ENCODE measurements around the gene SOX30. TPM values are rescaled to one million over a fixed set of nuclear protein-coding genes. Genes with fewer than 3 reads are reported as not detected.
A peak's percentile ranks its signal among the peaks of the same experiment; 100 is the strongest.
"Not testable (repeated sequence)": the region's sequence is repeated elsewhere in the genome, so short reads cannot be mapped to it uniquely, and the experiment has no call there.

The SOX30 gene
- total RNA-seq = not detected

DNA sequence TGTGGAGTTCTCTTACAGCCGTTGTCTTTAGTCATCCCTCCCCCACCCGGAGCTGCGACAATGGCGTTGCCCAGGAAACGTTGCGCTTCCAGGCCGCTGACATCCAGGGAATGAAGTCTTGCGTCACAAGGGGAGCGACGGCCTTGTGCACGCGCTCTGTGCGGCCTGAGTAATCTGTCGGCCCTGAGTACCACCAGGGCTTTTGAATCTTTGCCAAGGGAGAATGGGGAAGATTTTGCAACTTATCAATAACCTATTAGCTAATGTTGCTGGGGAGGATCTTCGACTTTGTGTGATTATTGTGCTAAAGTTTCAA is at the start of gene SOX30:
Gene SOX30 (minus strand): TSS at position 62 of the 316 bp plus-strand sequence. CDS start 360 bp downstream, outside the sequence.
- ATAC-seq = no peak

DNA sequence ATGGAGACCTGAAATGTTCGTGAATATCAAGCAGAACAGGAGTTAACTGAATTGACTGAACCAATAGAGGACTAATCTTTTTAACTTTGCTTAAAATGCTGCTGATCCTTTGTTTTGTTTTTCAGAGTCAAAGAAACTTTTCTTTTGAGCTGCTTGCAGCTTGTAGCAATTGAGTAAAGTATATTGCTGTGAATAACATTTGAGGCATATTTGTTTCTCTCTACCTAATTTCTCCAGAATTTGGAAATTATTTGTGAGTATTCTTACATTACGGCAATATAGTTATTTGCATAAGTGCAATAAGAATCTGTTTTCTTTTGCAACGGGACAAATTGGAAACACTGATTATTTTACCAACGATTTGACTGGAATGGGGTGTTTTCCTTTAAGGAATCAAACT is 46.4 kb upstream of the SOX30 start:
- not testable (repeated sequence) for ATAC-seq

DNA sequence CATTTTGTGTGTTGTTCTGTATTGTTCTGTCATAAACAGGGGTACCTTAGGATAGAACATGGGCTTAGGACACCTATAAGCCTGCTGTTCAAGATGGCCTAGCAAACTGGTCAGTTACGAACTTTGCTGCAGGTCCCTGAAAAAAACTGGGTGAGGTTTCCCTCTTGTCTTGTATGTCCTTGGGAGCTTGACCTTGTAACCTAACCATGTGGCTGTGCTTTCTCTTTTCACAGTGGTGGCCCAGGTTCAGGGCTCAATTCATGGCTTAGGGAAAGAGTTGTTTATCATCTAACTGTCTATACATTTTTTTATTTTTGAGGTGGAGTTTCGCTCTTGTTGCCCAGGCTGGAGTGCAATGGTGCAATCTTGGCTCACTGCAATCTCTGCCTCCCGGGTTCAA is 43.9 kb upstream of the SOX30 start:
- not testable (repeated sequence) for ATAC-seq

DNA sequence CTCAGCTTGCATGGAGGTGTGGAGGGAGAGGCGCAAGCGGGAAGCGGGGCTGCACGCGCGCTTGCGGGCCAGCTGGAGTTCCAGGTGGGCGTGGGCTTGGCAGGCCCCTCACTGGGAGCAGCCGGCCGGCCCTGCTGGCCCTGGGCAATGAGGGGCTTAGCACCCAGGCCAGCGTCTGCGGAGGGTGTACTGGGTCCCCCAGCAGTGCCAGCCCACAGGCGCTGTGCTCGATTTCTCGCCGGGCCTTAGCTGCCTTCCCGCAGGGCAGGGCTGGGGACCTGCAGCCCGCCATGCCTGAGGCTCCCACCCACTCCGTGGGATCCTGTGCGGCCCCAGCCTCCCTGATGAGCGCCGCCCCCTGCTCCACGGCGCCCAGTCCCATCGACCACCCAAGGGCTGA is 41.6 kb upstream of the SOX30 start:
- not testable (repeated sequence) for ATAC-seq

DNA sequence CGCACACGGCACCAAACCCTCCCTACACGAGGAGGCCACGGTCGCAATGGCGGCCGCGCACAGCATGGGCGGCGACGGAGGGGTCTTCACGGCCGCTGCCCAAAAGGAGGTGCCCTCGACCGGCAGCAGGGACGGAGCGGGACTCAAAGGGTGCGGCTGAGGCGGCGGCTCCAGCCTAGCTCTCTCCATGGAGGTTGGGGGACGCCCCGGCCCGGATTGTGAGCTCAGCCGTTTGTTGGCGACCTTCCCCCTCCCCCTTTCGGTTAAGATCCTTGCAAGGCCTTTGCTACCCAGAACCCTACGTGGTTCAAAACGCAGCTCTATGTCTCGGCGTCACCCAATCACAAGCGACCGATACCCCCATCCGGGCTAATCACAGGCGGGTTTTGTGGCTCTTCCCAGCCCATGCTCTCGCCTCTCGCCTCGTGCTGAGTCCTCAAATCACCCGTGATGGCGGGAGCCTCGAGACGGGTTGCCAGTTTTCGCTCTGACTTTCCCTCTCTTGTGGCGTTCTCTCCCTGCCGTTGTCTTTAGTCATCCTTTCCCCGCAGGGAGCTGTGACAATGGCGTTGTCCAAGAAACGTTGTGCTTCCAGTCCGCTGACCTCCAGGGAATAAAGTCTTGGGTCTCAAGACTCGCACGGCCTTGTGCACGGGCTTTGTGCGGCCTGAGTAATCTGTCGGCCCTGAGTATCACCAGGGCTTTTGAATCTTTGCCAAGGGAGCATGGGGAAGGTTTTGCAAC is 38.6 kb upstream of the SOX30 start:
- no peak for ATAC-seq

DNA sequence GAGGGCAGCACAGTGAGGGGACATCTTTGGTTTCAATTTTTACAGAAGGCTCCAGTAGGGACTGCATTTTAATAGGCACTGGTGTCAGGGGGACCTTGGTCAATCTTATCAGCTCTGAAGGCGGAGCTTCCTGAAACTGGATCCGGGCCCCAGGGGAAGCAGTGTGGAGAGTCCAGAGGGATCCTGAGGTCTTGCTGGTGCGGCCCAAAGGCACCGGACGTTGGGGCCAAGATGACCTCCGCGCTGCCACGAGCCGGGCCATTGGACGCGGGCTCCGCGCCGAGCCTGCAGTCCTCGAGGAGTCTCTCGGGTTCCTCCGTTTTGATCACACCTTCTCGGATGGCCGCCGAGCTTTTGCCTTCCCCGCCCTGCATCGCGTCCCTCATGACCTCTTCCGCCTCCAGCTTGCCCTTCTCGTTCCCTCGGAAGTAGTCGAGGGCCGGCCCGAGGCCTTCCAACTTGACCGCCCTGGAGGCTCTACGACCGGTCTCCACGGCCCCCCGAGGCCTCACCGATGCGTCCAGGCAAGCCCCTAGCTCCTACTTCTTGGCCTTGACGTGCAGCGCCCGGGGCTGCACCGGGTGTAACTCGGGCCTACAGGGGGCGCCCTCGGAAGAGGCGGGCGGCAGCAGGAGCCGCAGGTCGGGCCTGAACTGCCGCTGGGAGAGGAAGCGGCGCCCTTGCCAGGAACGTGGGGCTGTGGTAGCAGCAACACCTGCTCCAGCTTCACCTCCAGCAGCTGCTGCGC is 37.9 kb upstream of the SOX30 start:
- ATAC-seq = peak; percentile 32

DNA sequence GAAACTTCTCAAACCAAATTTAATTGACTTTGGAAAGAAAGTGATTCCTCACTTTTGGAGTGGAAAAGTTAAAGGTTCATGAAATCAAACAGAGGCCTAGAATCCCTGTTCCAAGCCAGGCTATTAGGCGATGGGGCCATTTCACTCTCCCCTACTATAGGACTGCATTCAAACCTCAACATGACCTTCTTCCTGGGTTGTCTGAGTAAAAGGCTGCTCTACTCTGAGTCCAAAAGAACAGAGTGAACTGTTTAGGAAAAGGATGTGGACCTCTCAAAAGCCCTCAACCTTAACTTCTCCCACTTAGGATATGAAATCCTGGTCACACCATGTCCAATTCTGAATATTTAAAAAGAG is 34.9 kb upstream of the SOX30 start:
- no peak for ATAC-seq

DNA sequence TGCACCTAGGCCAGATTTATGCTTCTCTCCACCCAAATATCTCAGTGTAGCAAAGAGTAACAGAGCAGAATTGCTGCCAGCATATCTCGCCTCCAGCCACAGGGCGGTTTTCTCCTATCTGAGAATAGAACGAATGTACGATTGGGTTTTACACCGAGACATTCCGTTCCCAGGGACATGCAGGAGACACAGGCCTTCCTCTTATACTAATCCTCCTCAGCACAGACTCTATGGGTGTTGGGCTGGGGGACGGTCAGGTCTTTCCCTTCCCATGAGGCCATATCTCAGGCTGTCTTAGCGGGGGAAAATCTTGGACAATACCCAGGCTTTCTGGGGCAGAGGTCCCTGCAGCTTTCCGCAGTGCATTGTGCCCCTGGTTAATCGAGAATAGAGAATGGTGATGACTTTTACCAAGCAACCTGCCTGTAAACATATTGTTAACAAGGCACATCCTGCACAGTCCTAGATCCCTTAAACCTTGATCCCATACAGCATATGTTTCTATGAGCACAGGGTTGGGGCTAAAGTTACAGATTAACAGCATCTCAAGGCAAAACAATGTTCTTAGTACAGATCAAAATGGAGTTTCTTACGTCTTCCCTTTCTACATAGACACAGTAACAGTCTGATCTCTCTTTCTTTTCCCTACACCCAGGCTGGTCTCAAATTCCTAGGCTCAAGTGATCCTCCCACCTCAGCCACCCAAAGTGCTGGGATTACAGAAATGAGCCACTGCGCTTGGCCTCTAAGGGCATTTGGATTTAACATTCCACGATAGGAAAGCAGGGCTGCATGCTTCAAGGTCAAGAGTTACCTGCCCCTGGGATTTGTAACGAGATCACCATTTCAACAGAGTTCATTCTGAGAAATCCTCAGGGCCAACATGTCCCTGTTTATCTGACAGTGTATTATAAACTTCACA is 34.3 kb upstream of the SOX30 start:
- not testable (repeated sequence) for ATAC-seq

DNA sequence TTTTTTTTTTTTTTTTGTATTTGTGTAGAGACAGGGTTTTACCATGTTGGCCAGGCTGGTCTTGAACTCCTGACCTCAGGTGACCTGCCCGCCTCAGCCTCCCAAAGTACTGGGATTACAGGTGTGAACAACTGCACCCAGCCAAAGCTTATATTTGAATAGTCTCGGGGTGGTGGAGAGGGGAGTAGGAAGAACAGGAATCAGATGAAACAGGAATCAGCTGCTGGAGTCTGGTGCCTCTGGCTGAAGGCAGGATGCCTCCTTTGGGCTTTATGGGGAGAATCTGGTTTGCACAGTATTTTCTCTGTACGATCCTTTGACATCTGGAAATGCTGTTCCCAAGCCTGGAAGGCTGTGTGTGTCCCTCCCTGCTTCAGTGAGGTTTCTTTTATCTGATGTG is 30.0 kb upstream of the SOX30 start:
- ATAC-seq = no peak

DNA sequence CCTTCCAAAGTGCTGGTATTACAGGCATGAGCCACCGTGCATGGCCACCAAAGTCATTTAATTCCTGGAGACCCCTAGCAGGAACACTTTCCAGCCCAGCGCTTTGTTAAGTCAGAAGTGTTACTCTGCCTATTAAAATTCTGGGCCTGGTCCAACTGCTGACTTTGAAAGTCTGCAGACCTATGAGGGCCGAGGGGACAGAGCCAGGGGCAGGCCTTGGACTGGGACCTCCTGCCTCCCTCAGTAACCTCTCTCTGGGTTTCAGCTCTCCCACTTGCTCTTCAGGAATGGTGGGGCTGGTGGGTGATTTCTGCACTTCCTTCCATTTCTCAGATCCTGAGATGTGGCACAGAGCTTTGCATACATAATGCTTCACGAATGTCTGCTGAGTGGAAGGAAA is 28.8 kb upstream of the SOX30 start:
- no peak for ATAC-seq

DNA sequence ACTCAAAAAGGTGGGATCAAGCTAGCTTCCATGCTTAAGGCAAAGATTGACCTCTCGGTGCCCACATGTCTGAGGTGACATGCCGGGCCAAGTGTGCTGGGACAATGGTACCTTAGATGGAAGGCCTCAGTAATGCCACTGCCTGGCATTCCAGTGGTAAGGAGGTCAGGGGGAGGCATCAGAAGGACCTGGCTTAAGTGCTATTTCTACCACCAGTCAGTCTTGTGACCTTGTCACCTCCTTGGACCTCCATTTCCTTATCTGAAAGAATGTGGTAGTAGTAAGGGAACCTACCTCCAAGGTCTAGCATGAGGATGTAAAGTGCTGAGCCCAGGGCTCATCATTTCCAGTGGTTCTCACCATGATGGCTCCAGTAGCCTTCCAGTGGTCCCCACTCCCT is 28.0 kb upstream of the SOX30 start:
- ATAC-seq = no peak

DNA sequence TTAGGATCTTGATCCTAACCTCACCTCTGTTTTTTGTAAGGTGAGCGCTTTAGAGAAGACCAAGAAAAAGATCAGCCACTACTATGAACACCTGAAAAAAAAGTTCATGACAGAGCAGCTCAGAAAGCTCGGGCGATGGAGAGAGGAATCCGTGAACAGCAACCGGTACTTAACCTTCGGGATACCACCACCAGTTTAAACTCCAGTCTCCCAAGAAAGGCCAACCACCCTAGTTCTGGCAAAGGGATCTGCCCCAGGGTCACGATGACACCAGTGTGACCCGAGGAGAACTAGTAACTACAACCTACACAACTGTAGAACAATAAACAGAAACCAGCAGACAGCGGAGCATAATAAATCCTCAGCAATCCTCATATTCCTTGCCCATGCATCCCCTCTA is 27.6 kb upstream of the SOX30 start:
- no peak for ATAC-seq

DNA sequence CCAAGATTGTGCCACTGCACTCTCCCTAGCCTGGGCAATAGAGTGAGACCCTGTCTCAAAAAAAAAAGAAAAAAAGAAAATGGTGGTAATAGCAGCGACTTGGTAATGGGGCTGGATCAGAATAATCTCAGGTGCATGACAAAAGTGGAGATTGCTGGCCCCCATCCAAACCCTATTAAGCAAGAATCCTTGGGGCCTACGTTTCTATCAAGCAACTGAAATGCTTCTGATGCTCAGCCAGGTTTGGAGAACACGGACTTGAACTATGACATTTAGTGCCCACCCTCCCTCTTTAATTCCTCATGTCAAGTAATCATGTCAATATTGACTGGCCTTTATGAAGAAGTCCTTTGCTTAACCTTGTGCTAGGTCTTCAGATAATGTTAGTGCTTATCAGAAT is 25.7 kb upstream of the SOX30 start:
- ATAC-seq = no peak

DNA sequence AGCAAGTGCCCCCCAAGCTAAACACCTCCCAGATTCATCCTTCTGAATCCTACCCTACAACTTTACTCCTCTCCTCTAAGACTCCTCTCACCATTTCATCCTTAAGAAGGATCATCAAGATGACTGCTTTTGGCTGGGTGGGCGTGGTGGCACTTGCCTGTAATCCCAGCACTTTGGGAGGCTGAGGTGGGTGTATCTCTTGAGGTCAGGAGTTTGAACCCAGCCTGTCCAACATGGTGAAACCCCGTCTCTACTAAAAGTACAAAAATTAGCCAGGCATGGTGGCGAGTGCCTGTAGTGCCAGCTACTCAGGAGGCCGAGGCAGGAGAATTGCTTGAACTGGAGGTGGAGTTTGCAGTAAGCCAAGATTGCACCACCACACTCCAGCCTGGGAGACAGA is 22.1 kb upstream of the SOX30 start:
- not testable (repeated sequence) for ATAC-seq

DNA sequence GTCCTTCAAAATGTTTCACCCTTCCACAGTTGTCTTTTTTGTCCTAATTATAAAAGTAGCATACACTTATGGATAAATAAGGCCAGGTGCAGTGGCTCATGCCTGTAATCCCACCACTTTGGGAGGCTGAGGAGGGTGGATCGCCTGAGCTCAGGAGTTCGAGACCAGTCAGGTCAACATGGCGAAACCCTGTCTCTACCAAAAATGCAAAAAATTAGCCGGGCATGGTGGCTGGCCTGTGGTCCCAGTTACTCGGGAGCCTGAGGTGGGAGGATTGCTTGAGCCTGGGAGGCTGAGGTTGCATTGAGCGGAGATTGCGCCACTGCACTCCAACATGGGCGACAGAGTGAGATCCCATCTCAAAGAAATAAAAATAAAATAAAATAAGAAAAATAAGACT is 20.7 kb upstream of the SOX30 start:
- ATAC-seq = no peak

DNA sequence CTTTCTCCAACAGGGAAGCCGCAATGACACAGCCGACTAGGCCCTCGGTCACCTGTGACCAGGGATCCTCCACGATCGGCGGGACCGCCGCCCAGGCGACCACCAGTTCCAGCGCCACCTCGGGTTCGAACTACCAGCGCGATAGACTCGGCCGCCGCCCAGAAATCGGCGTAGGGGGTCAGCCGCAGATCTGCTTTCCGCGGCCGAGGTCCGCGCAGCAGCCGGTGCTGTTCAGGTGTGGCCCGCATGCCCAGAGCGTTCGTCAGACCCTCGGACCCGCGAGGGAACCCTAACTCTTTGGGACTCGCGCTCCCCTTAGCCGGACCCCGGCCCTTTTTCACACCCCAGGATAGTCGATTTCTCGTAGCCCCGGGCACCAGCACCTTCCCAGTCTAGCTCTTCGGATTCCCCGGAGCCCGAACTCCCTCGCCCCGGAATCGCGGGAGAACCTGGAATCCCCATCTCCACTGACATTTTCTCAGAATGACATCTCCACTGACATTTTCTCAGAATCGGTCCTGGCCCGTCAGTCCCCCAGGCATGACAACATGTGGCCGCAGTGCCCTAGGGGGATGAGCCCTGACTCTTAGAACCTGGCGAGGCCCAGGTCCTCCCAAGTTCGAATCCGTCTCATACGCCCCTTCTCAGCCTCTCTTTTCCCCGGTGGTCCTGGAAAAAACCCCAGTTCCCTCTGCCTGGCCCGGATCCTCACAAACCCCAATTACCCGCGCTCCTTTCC is 19.5 kb upstream of the SOX30 start:
- no peak for ATAC-seq

DNA sequence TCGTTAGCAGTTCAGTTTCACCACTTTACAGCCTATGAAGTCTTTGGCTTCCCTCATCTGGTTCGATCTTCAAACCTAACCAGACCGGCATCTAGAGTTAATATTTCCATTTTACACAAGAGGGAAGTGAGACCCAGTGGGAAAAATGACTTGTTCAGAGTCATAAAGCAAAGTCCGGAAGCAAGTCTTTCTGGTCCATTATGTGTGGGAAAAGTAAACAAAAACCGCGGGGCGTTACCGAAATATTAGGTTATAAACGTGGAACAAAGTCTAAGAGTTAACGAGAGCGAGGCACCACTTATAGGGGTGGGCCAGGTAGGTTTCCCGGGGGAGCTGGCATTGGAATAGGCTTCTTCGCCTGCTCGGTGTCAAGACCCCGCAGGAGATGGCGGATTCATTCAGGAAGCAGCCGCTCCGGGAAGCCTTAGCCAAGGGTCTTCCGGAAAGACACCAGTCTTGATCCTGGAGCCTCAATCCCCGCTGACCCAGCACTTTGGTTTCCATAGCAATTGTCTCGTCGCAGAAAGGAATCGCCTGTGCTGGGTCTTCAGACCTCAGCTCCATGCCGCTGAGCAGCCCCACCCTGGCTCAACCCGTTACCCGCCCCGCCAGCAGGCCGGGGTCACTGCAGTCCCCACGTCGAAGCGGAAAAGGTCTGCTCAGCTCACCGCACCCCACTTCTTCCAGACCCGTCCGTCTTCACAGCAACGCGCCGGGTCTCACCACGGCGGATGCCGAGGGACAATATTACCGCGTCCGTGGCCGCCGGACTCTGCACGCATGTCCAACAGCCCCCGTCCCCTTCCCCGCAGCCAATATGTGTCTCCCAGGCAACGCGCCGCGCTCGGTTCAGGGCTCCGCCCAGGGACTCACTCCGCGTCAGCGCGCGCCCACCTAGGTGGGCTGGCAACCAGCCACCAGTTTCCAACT is 18.7 kb upstream of the SOX30 start, which contains the start of gene C5orf52:
Gene C5orf52 (plus strand): TSS at position 872 of the 930 bp plus-strand sequence. CDS start 82 bp downstream, outside the sequence.
- no peak for ATAC-seq

DNA sequence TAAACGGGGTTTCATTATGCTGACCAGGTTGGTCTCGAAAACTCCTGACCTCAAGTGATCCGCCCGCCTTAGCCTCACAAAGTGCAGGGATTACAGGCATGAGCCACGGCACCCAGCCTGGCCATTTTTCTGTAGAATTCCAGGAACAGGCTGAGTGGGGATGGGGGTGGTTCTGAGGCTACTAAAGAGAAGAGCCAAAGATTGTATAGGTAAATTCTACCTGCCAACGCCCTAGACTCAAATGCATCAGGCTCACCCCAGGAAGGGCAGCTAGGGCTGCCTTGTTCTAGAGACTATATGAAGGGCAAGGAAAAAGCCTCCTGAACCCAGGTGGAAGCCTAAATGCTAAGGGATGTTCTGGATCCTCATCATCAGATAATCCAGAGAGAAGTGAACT is 17.5 kb upstream of the SOX30 start:
- ATAC-seq = no peak

DNA sequence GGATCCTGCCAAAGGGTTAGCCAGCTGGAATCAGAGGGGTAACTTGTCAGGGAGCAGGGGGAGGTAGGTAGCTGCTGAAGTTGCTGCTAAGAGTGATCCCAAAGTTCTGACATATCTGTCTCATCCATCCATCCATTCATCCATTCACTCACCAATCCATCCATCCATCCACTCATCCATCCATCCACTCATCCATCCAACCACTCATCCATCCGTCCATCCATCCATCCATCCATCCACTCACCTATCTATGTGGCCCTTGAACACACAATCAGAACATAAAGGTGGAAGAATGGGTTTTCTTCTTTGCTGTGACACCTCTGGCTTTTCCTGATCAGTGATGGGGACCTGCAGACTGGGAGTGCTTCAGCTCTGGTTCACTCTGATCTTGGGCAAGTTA is 16.1 kb upstream of the SOX30 start:
- no peak for ATAC-seq

DNA sequence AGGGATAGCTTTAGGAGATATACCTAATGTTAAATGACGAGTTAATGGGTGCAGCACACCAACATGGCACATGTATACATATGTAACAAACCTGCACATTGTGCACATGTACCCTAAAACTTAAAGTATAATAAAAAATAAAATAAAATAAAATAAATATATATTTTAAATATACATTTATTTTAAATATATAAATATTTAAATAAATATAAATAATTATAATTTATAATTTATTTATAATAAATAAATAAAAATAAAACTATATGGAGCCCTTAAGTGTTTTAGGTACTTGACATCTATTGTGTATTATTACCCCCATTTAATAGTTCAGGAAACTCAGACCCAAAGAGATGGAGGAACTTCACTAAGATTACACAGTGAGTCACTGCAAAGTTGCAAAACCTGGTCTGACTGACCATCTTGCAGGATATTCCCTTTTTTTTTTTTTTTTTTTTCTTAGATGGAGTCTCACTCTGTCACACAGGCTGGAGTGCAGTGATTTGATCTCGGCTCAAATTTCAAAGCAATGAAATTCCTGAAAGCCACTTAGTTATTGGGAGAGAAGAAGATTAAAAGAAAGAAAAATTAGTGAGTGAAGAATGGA is 13.3 kb upstream of the SOX30 start:
- ATAC-seq = peak; percentile 22
